HFFc6 (cell line): ENCODE data around the gene PALD1. TPM values are rescaled to one million over a fixed set of nuclear protein-coding genes. Genes with fewer than 3 reads are reported as not detected.

Experiments used
- DNase-seq: peaks from one replicate; pipeline ENCODE4 v3.0.0-alpha.2; 2018
- H3K27ac Mint-ChIP-seq: 2 replicates; pipeline ENCODE4 v1.8.0; 2020; ENCODE audit warnings: mild to moderate bottlenecking, mixed read lengths
- H3K27me3 Mint-ChIP-seq: 2 replicates; pipeline ENCODE4 v1.8.0; 2021; ENCODE audit warnings: mild to moderate bottlenecking, moderate library complexity, mixed read lengths; ENCODE audit not compliant: insufficient read depth
- H3K36me3 Mint-ChIP-seq: 2 replicates; pipeline ENCODE4 v1.8.0; 2021; ENCODE audit warnings: low read depth, mixed read lengths
- H3K4me1 Mint-ChIP-seq: 2 replicates; pipeline ENCODE4 v1.8.0; 2020; ENCODE audit warnings: low read depth, mixed read lengths
- H3K4me3 Mint-ChIP-seq: 2 replicates; pipeline ENCODE4 v1.8.0; 2020; ENCODE audit warnings: mild to moderate bottlenecking, moderate library complexity, mixed read lengths
- H3K9me3 Mint-ChIP-seq: 2 replicates; pipeline ENCODE4 v1.8.0; 2020; ENCODE audit warnings: mild to moderate bottlenecking, mixed read lengths
- CTCF ChIP-seq: fragments of 200-600 bp; sonication (generic); IDR thresholded peaks from 2 replicates; pipeline ENCODE4 v1.5.0; 2021; ENCODE audit warnings: antibody characterized with exemption, mild to moderate bottlenecking
- total RNA-seq, 6 experiments: library from RNA; stranded (reverse); fragmentation: NEBNext Ultra II Directional; extraction: Animal tissue kit (Norgen Biotek cat#: 25700); gene quantifications; 2 replicates in 1 of 6; 3 replicates in 5 of 6; pipeline ENCODE4 v1.2.3, GENCODE V29; 2021

PALD1 gene
- total RNA-seq, 6 experiments from 2014 or later, result not detected

DNA sequence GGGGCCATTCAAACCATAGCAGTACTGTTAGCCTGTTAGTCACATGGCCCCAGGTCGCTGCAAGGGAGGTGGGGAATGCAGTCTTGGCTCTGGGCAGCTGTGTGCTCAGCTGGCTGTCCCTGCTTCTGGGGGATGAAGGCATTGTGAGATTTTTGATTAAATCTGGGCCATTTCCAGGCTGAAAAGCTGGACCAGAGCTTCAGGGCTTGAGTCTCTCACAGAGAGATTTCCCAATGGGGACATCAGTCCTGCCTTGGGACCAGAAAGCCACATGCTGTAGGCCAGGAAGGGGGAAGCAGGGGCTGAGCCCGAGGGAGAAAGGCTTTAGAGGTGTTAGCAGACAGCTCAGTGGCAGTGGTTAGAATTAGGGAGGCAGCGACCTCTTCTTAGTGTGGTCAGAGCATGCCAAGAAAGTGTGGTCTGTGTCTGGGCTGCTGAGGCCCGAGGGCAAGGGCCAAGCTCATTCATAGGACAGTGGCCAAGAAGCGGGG is 33.6 kb downstream of the PALD1 start:
- Mint-ChIP-seq H3K27me3 (peaks cover 50% of the 10 kb centered on the region), H3K27ac (no peak overlapping the region), H3K36me3 (no peaks in the 10 kb centered on the region), H3K4me1 (peaks cover 8% of the 10 kb centered on the region), H3K9me3 (no peaks in the 10 kb centered on the region), H3K4me3 (no peak overlapping the region)
- no peak for TF ChIP-seq CTCF
- peak; percentile 6 for DNase-seq

DNA sequence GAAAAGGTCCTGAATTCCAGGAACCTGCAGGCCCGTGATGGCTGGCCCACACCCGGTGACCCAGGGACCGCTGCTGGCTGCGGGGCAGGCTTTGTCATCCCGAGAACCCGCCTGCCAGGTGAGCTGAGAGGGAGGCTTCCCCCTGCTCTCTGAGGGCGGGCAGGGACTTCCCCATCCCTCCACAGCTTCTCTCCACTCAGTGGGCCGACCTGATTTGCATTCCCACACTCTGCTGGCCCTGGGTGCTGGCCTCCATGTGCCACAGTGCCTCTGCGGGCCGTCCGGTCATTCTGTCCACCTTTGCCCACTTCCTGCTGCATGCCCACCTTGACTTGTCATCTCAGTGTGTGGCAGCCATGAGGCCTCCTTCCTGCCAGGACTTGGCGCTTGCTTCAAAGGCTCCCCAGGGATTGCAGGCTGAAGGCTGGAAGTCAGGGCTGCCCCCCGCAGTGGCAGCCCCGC is 35.3 kb downstream of the PALD1 start:
- Mint-ChIP-seq H3K27me3 (peaks cover 46% of the 10 kb centered on the region), H3K27ac (no peak overlapping the region), H3K4me3 (no peak overlapping the region), H3K9me3 (no peaks in the 10 kb centered on the region), H3K4me1 (peaks cover 13% of the 10 kb centered on the region), H3K36me3 (no peaks in the 10 kb centered on the region)
- no peak for TF ChIP-seq CTCF
- no peak for DNase-seq

DNA sequence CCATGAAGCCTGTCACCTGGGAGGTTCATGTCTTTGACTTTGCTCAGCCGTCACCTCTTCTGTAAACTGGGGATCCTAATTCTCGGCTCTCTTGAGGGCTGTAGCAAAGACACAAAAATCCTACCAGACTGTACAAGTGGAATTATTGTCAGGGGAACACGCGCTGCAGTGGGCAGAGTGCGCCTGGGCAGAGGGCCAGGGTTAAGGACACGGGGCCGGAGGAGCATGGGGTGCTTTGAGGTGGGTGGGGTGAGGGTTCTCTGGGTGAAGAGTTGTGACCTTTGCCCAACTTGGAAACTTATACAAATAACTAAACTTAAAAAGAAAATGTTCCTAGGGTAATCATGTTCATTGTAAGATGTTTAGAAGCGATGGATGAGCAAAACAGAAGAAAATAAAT is 36.0 kb downstream of the PALD1 start:
- Mint-ChIP-seq H3K36me3 (no peaks in the 10 kb centered on the region), H3K4me3 (no peak overlapping the region), H3K4me1 (peaks cover 13% of the 10 kb centered on the region), H3K9me3 (no peaks in the 10 kb centered on the region), H3K27me3 (peaks cover 41% of the 10 kb centered on the region), H3K27ac (no peak overlapping the region)
- no peak for DNase-seq
- TF ChIP-seq CTCF, result no peak

- peaks cover 35% of the 10 kb centered on the region for H3K27me3 Mint-ChIP-seq
- no peak overlapping the region for H3K4me3 Mint-ChIP-seq
- no peak for TF ChIP-seq CTCF
- H3K36me3 Mint-ChIP-seq, result no peaks in the 10 kb centered on the region
- H3K4me1 Mint-ChIP-seq, result peaks cover 13% of the 10 kb centered on the region
- no peak overlapping the region for H3K27ac Mint-ChIP-seq
- DNase-seq, result no peak
- no peaks in the 10 kb centered on the region for H3K9me3 Mint-ChIP-seq
These were observed 36.6 kb downstream of the PALD1 start for GRCh38 chr10:70515035-70515667.

GRCh38 chr10:70518695-70519094 is 40.1 kb downstream of the PALD1 start:
- H3K27ac Mint-ChIP-seq, result no peak overlapping the region
- H3K4me1 Mint-ChIP-seq, result peaks cover 13% of the 10 kb centered on the region
- H3K36me3 Mint-ChIP-seq, result no peaks in the 10 kb centered on the region
- TF ChIP-seq CTCF, result no peak
- H3K4me3 Mint-ChIP-seq, result no peak overlapping the region
- H3K9me3 Mint-ChIP-seq, result no peaks in the 10 kb centered on the region
- DNase-seq, result peak; percentile 71
- H3K27me3 Mint-ChIP-seq, result peaks cover 26% of the 10 kb centered on the region
